ENCODE measurements around the gene CMTM7.

Gene CMTM7

GRCh38 chr3:32483772-32484171 is 92.1 kb downstream of the CMTM7 start:
- Histone ChIP-seq H3K9me3 (ENCODE audit: control insufficient read depth in 5 of 5, low read length in 5 of 5) (no peaks in the 10 kb centered on the region), H3K27ac (ENCODE audit: low read depth, low read length) (no peak overlapping the region), H3K4me1 (ENCODE audit: control insufficient read depth in 5 of 5, insufficient read depth in 5 of 5, low read length in 5 of 5) (no peaks in the 10 kb centered on the region), H3K27me3 (ENCODE audit: control insufficient read depth in 5 of 5, insufficient read depth in 4 of 5, low read length in 5 of 5) (no peaks in the 10 kb centered on the region), H3K36me3 (ENCODE audit: control insufficient read depth in 5 of 5, insufficient read depth in 5 of 5, low read length in 5 of 5) (peaks cover 9 to 32% (median 23%) of the 10 kb centered on the region in 5 donors), H3K4me3 (ENCODE audit: low read depth in 1 of 5, low read length in 5 of 5) (no peak overlapping the region), H3K9ac (ENCODE audit: low read length in 5 of 5) (no peak overlapping the region)

DNA sequence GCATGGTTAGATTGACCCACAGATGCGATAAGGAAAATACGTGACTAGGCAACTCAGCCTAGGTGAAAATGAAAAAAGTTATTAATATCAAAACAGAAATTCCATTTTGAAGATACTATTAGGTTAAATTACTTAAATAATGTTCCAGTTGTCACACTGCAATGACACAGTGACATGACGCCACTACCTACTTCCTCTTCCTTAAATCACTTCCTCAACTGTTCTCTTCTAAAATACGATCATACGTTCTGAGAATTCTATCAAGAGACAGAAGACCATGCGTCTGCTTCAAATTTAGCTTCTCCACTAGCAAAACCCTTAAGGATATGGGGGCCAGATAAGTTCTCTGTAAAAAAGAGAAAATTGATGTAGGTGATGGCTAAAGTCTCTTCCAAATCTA is 92.8 kb downstream of the CMTM7 start:
- H3K4me3 ChIP-seq (ENCODE audit: low read depth in 1 of 5, low read length in 5 of 5): no peak overlapping the region
- no peak overlapping the region for H3K9ac ChIP-seq (ENCODE audit: low read length in 5 of 5)
- H3K27me3 ChIP-seq (ENCODE audit: control insufficient read depth in 5 of 5, insufficient read depth in 4 of 5, low read length in 5 of 5): no peaks in the 10 kb centered on the region
- H3K9me3 ChIP-seq (ENCODE audit: control insufficient read depth in 5 of 5, low read length in 5 of 5): no peaks in the 10 kb centered on the region
- H3K36me3 ChIP-seq (ENCODE audit: control insufficient read depth in 5 of 5, insufficient read depth in 5 of 5, low read length in 5 of 5): peaks cover 9 to 29% (median 23%) of the 10 kb centered on the region in 5 donors
- no peak overlapping the region for H3K27ac ChIP-seq (ENCODE audit: low read depth, low read length)
- no peaks in the 10 kb centered on the region for H3K4me1 ChIP-seq (ENCODE audit: control insufficient read depth in 5 of 5, insufficient read depth in 5 of 5, low read length in 5 of 5)

DNA sequence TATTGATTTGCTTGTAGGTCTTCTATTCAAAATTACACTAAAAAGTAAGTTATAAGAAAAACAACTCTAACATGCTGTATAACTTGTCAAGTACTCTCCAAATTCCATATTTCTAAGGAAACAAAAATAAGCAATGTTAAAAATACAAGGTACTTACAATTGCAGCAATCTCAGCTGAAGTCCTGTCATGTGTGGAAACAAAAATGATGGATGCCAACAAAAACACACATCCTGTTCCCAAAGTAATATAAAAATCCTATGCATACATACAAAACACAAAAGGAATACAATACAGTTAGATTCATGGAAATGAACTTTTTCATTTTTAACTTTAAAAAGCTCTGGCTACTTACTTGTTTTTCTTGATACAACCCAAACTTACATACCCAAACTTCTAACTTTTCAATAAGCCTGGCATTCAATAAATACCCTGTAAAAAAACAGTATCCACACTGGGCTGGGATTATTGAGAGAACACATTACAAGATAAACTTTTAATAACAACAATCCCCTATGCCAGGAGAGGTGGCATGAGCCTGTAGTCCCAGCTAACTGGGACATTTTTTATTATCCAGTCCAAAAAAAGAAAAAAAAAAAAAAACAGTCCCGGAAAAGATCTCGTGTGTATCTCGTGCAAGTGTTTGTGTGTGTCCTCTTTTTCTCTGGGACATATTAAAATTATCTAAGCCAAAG is 96.3 kb downstream of the CMTM7 start:
- H3K27me3 ChIP-seq (ENCODE audit: control insufficient read depth in 5 of 5, insufficient read depth in 4 of 5, low read length in 5 of 5): no peaks in the 10 kb centered on the region
- no peaks in the 10 kb centered on the region for H3K9me3 ChIP-seq (ENCODE audit: control insufficient read depth in 5 of 5, low read length in 5 of 5)
- H3K27ac ChIP-seq (ENCODE audit: low read depth, low read length): no peak overlapping the region
- H3K36me3 ChIP-seq (ENCODE audit: control insufficient read depth in 5 of 5, insufficient read depth in 5 of 5, low read length in 5 of 5): peaks cover 3 to 22% (median 17%) of the 10 kb centered on the region in 5 donors
- no peak overlapping the region for H3K9ac ChIP-seq (ENCODE audit: low read length in 5 of 5)
- no peaks in the 10 kb centered on the region for H3K4me1 ChIP-seq (ENCODE audit: control insufficient read depth in 5 of 5, insufficient read depth in 5 of 5, low read length in 5 of 5)
- H3K4me3 ChIP-seq (ENCODE audit: low read depth in 1 of 5, low read length in 5 of 5): no peak overlapping the region

DNA sequence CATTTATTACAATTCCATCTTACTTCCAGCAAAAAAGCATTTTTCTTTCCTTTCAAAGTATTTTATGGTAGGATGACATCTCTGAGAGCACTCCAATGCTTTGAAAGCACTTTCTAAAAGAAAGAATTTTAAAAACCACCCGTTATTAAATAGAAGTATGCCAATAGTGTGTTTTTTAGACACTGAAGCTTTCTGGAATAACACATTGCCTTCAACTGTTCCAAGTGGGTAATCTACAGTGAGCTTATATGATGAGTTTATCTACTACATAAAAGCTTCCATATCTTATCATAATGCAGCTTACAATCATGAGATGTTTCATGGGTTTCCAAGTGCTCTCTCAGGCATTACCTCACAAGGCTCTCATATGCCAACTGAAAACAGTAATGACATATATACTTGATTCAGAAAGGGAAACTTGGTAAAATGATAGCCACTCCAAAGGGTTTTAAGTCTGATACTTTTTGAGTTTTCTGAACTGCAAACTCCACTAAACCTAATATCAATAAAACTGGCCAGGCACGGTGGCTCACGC is 96.9 kb downstream of the CMTM7 start:
- Histone ChIP-seq H3K4me1 (ENCODE audit: control insufficient read depth in 5 of 5, insufficient read depth in 5 of 5, low read length in 5 of 5) (no peaks in the 10 kb centered on the region), H3K36me3 (ENCODE audit: control insufficient read depth in 5 of 5, insufficient read depth in 5 of 5, low read length in 5 of 5) (peaks cover 3 to 21% (median 17%) of the 10 kb centered on the region in 5 donors), H3K4me3 (ENCODE audit: low read depth in 1 of 5, low read length in 5 of 5) (no peak overlapping the region), H3K27me3 (ENCODE audit: control insufficient read depth in 5 of 5, insufficient read depth in 4 of 5, low read length in 5 of 5) (no peaks in the 10 kb centered on the region), H3K27ac (ENCODE audit: low read depth, low read length) (no peak overlapping the region), H3K9ac (ENCODE audit: low read length in 5 of 5) (no peak overlapping the region), H3K9me3 (ENCODE audit: control insufficient read depth in 5 of 5, low read length in 5 of 5) (no peaks in the 10 kb centered on the region)

- H3K9ac ChIP-seq (ENCODE audit: low read length in 5 of 5): no peak overlapping the region
- no peak overlapping the region for H3K4me3 ChIP-seq (ENCODE audit: low read depth in 1 of 5, low read length in 5 of 5)
- H3K9me3 ChIP-seq (ENCODE audit: control insufficient read depth in 5 of 5, low read length in 5 of 5): no peaks in the 10 kb centered on the region
- no peaks in the 10 kb centered on the region for H3K27me3 ChIP-seq (ENCODE audit: control insufficient read depth in 5 of 5, insufficient read depth in 4 of 5, low read length in 5 of 5)
- H3K4me1 ChIP-seq (ENCODE audit: control insufficient read depth in 5 of 5, insufficient read depth in 5 of 5, low read length in 5 of 5): peaks cover 0 to 7% (median 3%) of the 10 kb centered on the region in 5 donors
- peaks cover 0 to 12% (median 5%) of the 10 kb centered on the region in 5 donors for H3K36me3 ChIP-seq (ENCODE audit: control insufficient read depth in 5 of 5, insufficient read depth in 5 of 5, low read length in 5 of 5)
- no peak overlapping the region for H3K27ac ChIP-seq (ENCODE audit: low read depth, low read length)
These were observed 101.2 kb downstream of the CMTM7 start for GRCh38 chr3:32492684-32493436.

DNA sequence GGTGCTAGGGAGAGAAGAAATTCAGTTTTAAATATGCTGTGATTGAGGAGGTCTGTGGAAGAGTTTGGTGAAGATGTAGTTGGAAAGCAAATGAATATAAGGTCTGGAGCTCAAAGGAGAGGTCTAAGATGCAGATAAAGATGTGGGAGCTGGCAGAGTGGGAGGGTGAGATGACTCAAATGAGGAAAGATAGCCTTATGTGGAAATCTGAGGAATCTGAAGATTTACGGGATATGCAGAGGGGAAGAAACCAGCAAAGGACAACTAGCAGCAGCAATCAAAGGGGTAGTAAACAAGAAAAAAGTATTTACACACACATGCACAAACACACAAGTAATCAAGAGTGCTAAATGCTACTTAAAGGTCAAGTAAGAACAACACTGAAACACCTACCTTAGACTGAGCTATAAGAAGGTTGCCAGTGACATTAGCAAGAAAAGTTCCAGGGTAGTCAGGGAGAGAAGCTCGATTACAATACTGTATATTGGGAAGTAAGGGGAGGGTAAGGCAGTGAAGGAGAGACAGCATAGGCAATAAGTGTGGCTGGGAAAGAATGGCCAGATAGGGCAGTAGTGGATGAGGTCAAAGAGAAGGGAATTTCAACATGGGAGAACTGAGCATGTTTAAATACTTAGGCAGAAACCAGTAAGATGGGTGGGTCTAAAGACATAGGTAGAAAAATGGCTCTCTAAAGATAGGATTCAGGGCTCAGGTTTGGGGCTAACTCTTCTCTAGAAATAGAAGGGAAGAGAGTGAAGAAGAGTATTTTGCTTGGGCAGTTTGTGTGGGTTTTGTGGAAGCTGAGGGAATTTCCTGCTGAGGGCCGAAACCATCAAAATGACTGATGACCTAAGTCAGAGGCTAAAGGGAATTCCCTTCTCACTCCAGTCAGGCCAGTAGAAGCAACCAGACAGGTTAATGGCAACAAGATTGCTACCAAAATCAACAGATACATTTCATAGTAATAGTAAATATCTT is 102.1 kb downstream of the CMTM7 start:
- Histone ChIP-seq H3K9ac (ENCODE audit: low read length in 5 of 5) (no peak overlapping the region), H3K27ac (ENCODE audit: low read depth, low read length) (no peak overlapping the region), H3K27me3 (ENCODE audit: control insufficient read depth in 5 of 5, insufficient read depth in 4 of 5, low read length in 5 of 5) (no peaks in the 10 kb centered on the region), H3K36me3 (ENCODE audit: control insufficient read depth in 5 of 5, insufficient read depth in 5 of 5, low read length in 5 of 5) (peaks cover 0 to 11% (median 5%) of the 10 kb centered on the region in 5 donors), H3K9me3 (ENCODE audit: control insufficient read depth in 5 of 5, low read length in 5 of 5) (no peaks in the 10 kb centered on the region), H3K4me1 (ENCODE audit: control insufficient read depth in 5 of 5, insufficient read depth in 5 of 5, low read length in 5 of 5) (peaks cover 0 to 7% (median 3%) of the 10 kb centered on the region in 5 donors), H3K4me3 (ENCODE audit: low read depth in 1 of 5, low read length in 5 of 5) (no peak overlapping the region)

DNA sequence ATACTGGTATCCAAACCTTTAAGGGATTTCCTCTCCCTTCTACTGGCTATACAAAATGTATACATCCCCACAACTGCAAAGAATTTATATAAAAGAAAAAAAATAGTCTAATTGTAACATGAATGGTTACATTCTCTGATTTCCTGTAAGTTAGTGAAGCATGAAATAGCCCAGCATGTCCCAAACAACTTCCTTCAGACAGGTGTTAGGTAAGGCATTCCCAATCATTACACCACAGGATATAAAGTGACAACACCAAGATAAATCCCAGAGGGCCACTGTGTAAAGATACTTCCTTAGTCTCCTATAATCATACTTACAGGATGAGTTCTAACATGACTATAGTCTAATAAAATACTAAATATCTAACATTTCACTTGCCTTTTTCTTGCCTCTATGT is 103.4 kb downstream of the CMTM7 start:
- peaks cover 0 to 7% (median 3%) of the 10 kb centered on the region in 5 donors for H3K4me1 ChIP-seq (ENCODE audit: control insufficient read depth in 5 of 5, insufficient read depth in 5 of 5, low read length in 5 of 5)
- no peak overlapping the region for H3K4me3 ChIP-seq (ENCODE audit: low read depth in 1 of 5, low read length in 5 of 5)
- H3K9ac ChIP-seq (ENCODE audit: low read length in 5 of 5): no peak overlapping the region
- no peaks in the 10 kb centered on the region for H3K27me3 ChIP-seq (ENCODE audit: control insufficient read depth in 5 of 5, insufficient read depth in 4 of 5, low read length in 5 of 5)
- no peak overlapping the region for H3K27ac ChIP-seq (ENCODE audit: low read depth, low read length)
- H3K9me3 ChIP-seq (ENCODE audit: control insufficient read depth in 5 of 5, low read length in 5 of 5): no peaks in the 10 kb centered on the region
- peaks cover 0 to 11% (median 5%) of the 10 kb centered on the region in 5 donors for H3K36me3 ChIP-seq (ENCODE audit: control insufficient read depth in 5 of 5, insufficient read depth in 5 of 5, low read length in 5 of 5)

DNA sequence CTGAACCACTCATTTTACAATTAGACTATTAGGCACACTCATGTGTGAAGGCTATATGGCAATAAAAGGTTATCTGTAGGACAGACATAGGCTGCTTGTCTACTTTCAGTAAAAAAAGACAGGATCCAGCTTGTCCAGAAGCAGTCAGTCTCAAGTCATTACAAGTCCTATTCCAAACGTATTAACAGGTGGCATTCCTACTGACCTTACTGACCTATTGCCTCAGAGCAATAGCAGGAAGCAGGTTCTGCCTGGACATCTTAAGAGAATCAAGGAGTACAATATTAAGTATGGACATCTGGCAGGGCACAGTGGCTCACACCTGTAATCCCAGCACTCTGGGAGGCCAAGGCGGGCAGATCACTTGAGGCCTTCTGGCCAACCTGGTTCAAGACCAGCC is 104.0 kb downstream of the CMTM7 start:
- no peaks in the 10 kb centered on the region for H3K27me3 ChIP-seq (ENCODE audit: control insufficient read depth in 5 of 5, insufficient read depth in 4 of 5, low read length in 5 of 5)
- H3K4me3 ChIP-seq (ENCODE audit: low read depth in 1 of 5, low read length in 5 of 5): no peak overlapping the region
- H3K9me3 ChIP-seq (ENCODE audit: control insufficient read depth in 5 of 5, low read length in 5 of 5): no peaks in the 10 kb centered on the region
- peaks cover 0 to 11% (median 5%) of the 10 kb centered on the region in 5 donors for H3K36me3 ChIP-seq (ENCODE audit: control insufficient read depth in 5 of 5, insufficient read depth in 5 of 5, low read length in 5 of 5)
- no peak overlapping the region for H3K9ac ChIP-seq (ENCODE audit: low read length in 5 of 5)
- no peak overlapping the region for H3K27ac ChIP-seq (ENCODE audit: low read depth, low read length)
- H3K4me1 ChIP-seq (ENCODE audit: control insufficient read depth in 5 of 5, insufficient read depth in 5 of 5, low read length in 5 of 5): peaks cover 0 to 7% (median 3%) of the 10 kb centered on the region in 5 donors

- H3K27me3 ChIP-seq (ENCODE audit: control insufficient read depth in 5 of 5, insufficient read depth in 4 of 5, low read length in 5 of 5): no peaks in the 10 kb centered on the region
- no peaks in the 10 kb centered on the region for H3K9me3 ChIP-seq (ENCODE audit: control insufficient read depth in 5 of 5, low read length in 5 of 5)
- no peak overlapping the region for H3K4me3 ChIP-seq (ENCODE audit: low read depth in 1 of 5, low read length in 5 of 5)
- peaks cover 2 to 23% (median 12%) of the 10 kb centered on the region in 5 donors for H3K4me1 ChIP-seq (ENCODE audit: control insufficient read depth in 5 of 5, insufficient read depth in 5 of 5, low read length in 5 of 5)
- H3K36me3 ChIP-seq (ENCODE audit: control insufficient read depth in 5 of 5, insufficient read depth in 5 of 5, low read length in 5 of 5): peaks cover 0 to 4% (median 0%) of the 10 kb centered on the region in 5 donors
- H3K9ac ChIP-seq (ENCODE audit: low read length in 5 of 5): no peak overlapping the region
- H3K27ac ChIP-seq (ENCODE audit: low read depth, low read length): no peak overlapping the region
These were observed 106.6 kb downstream of the CMTM7 start for GRCh38 chr3:32498252-32498651.

All from subcutaneous abdominal adipose tissue (tissue), 5 donors.